ENCODE data around the gene EXOC3L4. TPM values are rescaled to one million over a fixed set of nuclear protein-coding genes. Genes with fewer than 3 reads are reported as not detected.

EXOC3L4 gene
- total and polyA plus RNA-seq, 9 of the 15 experiments (the other 6 are each of a cell fraction or from before 2014, with no cell fraction given): 0.10 to 6.7 (median 0.98) TPM; not detected in 1

- TF ChIP-seq CHD7 (IDR thresholded peaks at IDR 0.05; ENCODE audit: low read depth, low read length): no peak
Measured at GRCh38 chr14:103107455-103107854, 12.9 kb downstream of the EXOC3L4 start (continued).
